GM12878 (cell line): ENCODE data around the gene SNX19. TPM values are rescaled to one million over a fixed set of nuclear protein-coding genes. Genes with fewer than 3 reads are reported as not detected.

ENCODE experiments used
- ATAC-seq: fragments of 200-7000 bp; cut with Tn5 transposase; 3 replicates; pipeline ENCODE4 v1.9.1; 2020; ENCODE audit warnings: mild to moderate bottlenecking, moderate library complexity
- BruUV-seq: library from RNA; stranded (reverse); fragments of 400-500 nt; replicated peaks from 2 replicates; lab custom pipeline; 2021; lab: Mats Ljungman, UMichigan
- CTCF ChIA-PET: fragments of 300-600 bp; sonication (Branson Sonifier 250); formaldehyde crosslinking; extraction: SDS; loops from one replicate; lab custom pipeline; 2021; ENCODE audit warnings: inconsistent platforms; lab: Yijun Ruan, JAX
- POLR2A ChIA-PET: fragments of 350-600 bp; formaldehyde crosslinking; extraction: SDS; loops from one replicate; lab custom pipeline; 2021; ENCODE audit warnings: inconsistent platforms; lab: Charles Lee
- RAD21 ChIA-PET: fragments of 300-600 bp; sonication (Branson Sonifier 250); formaldehyde crosslinking; loops from one replicate; lab custom pipeline; 2023; ENCODE audit warnings: antibody characterized with exemption; ENCODE audit not compliant: unreplicated experiment; lab: Charles Lee
- SMC1A ChIA-PET: fragments of 300-600 bp; sonication (Branson Sonifier 250); formaldehyde crosslinking; loops from one replicate; lab custom pipeline; 2023; ENCODE audit not compliant: unreplicated experiment, uncharacterized antibody; lab: Charles Lee
- DNase-seq: peaks from one replicate; pipeline ENCODE4 v3.0.0-alpha.2; 2011; ENCODE audit warnings: low read depth, low spot score
- FAIRE-seq: peaks from 3 replicates; lab custom pipeline; 2011; peaks lifted over from hg19 to GRCh38; lab: Jason Lieb, UNC
- H2AFZ ChIP-seq: 2 replicates; pipeline ENCODE4 v1.6.0; 2011; ENCODE audit warnings: low read depth, low read length, control low read depth; ENCODE audit not compliant: control insufficient read depth
- H3K27ac ChIP-seq: 2 replicates; pipeline ENCODE4 v1.5.1; 2011; ENCODE audit warnings: control low read depth; ENCODE audit not compliant: control insufficient read depth, insufficient read depth
- H3K27me3 ChIP-seq, 2 experiments: replicated peaks in 1 of 2; 2 replicates each; pipeline versions ENCODE4 v1.6.0 to v1.6.1; 2011; ENCODE audit warnings: low read length in 1 of 2; ENCODE audit not compliant: control insufficient read depth in 2 of 2, insufficient read depth in 2 of 2
- H3K36me3 ChIP-seq, 2 experiments: 2 replicates each; pipeline ENCODE4 v1.5.1; 2011; ENCODE audit warnings: low read length in 1 of 2; ENCODE audit not compliant: control insufficient read depth in 2 of 2, insufficient read depth in 2 of 2
- H3K4me1 ChIP-seq: 2 replicates; pipeline ENCODE4 v1.6.1; 2011; ENCODE audit warnings: mild to moderate bottlenecking, low read length, moderate library complexity, mixed read lengths; ENCODE audit not compliant: control insufficient read depth, insufficient read depth
- H3K4me2 ChIP-seq: 2 replicates; pipeline ENCODE4 v1.6.0; 2011; ENCODE audit warnings: control low read depth; ENCODE audit not compliant: control insufficient read depth, insufficient read depth
- H3K4me3 ChIP-seq: fragments of 200-600 bp; sonication (generic); 2 replicates; pipeline ENCODE4 v1.5.1; 2016
- H3K79me2 ChIP-seq: 2 replicates; pipeline ENCODE4 v1.6.0; 2011; ENCODE audit warnings: low read length; ENCODE audit not compliant: control insufficient read depth, insufficient read depth
- H3K9ac ChIP-seq: 2 replicates; pipeline ENCODE4 v1.8.0; 2011; ENCODE audit warnings: low read length, control low read depth, mixed read lengths; ENCODE audit not compliant: control insufficient read depth, insufficient read depth
- H3K9me3 ChIP-seq: replicated peaks from 3 replicates; pipeline ENCODE4 v1.5.1; 2011; ENCODE audit warnings: mild to moderate bottlenecking, low read length; ENCODE audit not compliant: control insufficient read depth, insufficient read depth
- H4K20me1 ChIP-seq: 2 replicates; pipeline ENCODE4 v1.6.0; 2011; ENCODE audit not compliant: control insufficient read depth, insufficient read depth
- ASH2L ChIP-seq: fragments of 300-600, 200-600 bp; sonication (generic); IDR thresholded peaks from 2 replicates; pipeline ENCODE4 v1.6.1; 2017; ENCODE audit warnings: low read depth, mild to moderate bottlenecking, borderline replicate concordance
- BACH1 ChIP-seq: fragments of 450-650 bp; IDR thresholded peaks from 2 replicates; pipeline ENCODE4 v1.6.1; 2017; ENCODE audit warnings: mild to moderate bottlenecking, borderline replicate concordance
- CBX3 ChIP-seq: fragments of 200-600 bp; sonication (generic); IDR thresholded peaks from 2 replicates; pipeline ENCODE4 v1.6.1; 2016; ENCODE audit warnings: low read depth, borderline replicate concordance
- EP300 ChIP-seq, 2 experiments: fragments of 150-350 bp in 1 of 2; IDR thresholded peaks; 2 replicates each; pipeline ENCODE4 v1.6.1; 2011 to 2012; ENCODE audit warnings: low read depth in 2 of 2, low read length in 2 of 2, borderline replicate concordance in 1 of 2, improper control_type of control experiment in 1 of 2, inconsistent platforms in 1 of 2; ENCODE audit not compliant: control insufficient read depth in 1 of 2
- FOS ChIP-seq: IDR thresholded peaks from 3 replicates; pipeline ENCODE4 v1.6.1; 2011; ENCODE audit warnings: borderline replicate concordance; ENCODE audit not compliant: insufficient read length; ENCODE audit errors: extremely low read depth
- JUNB ChIP-seq: IDR thresholded peaks from 2 replicates; pipeline ENCODE4 v1.6.1; 2016; ENCODE audit warnings: antibody characterized with exemption, mild to moderate bottlenecking
- KAT2A ChIP-seq: conservative IDR thresholded peaks from 2 replicates; pipeline ENCODE4 v1.6.1; 2011; ENCODE audit warnings: low read depth, low read length; ENCODE audit not compliant: control insufficient read depth
- POLR2AphosphoS5 ChIP-seq: IDR thresholded peaks from 2 replicates; pipeline ENCODE4 v1.6.1; 2011; ENCODE audit warnings: mild to moderate bottlenecking, low read length, inconsistent platforms
- WRNIP1 ChIP-seq: IDR thresholded peaks from 2 replicates; pipeline ENCODE4 v1.6.1; 2011; ENCODE audit warnings: low read depth, low read length, improper control_type of control experiment, borderline replicate concordance
- YY1 ChIP-seq: IDR thresholded peaks from 2 replicates; pipeline ENCODE4 v1.6.1; 2011; ENCODE audit warnings: low read depth, mild to moderate bottlenecking, low read length
- WGBS: methylation state at CpG from one replicate; pipeline ENCODE4 v1.1.6; 2016; ENCODE audit warnings: low lambda C conversion rate; ENCODE audit not compliant: insufficient replicate concordance, insufficient coverage; ENCODE audit errors: missing lambda C conversion rate; 5-methylcytosine and 5-hydroxymethylcytosine counted together
- in situ Hi-C: fragments of 300-500 bp; cut with MboI; formaldehyde crosslinking; loops from 9 replicates; pipeline ENCODE4 v1.14.3; 2018; ENCODE audit warnings: mixed read lengths
- intact Hi-C: fragments of 100-400 bp; cut with micrococcal nuclease; formaldehyde crosslinking; loops from one replicate; pipeline ENCODE4 v1.14.2; 2022; ENCODE audit not compliant: unreplicated experiment
- polyA plus RNA-seq, 11 experiments: library from polyadenylated mRNA; depleted of rRNA in 4 of 11; unstranded in 6 of 11; stranded (reverse) in 5 of 11; fragments of >200 nt; fragmentation: Nextera tagmentation in 4 of 11; fragmentation: Illumina TruSeq in 1 of 11; extraction: Ambion mirVana in 4 of 11; extraction: Trizol in 1 of 11; gene quantifications; 1 replicate in 1 of 11; 2 replicates in 10 of 11; pipeline versions ENCODE4 v1.2.1 to v1.2.3, GENCODE V29; 2011 to 2016; ENCODE audit warnings: inconsistent platforms in 2 of 11, missing spikeins in 2 of 11, low read depth in 1 of 11
- total RNA-seq, 4 experiments: library from RNA; depleted of rRNA in 3 of 4; stranded (reverse); fragments of >200 nt in 3 of 4; fragmentation: Illumina TruSeq in 1 of 4; extraction: Trizol in 1 of 4; gene quantifications; 2 replicates each; pipeline versions ENCODE4 v1.2.1 to v1.2.3, GENCODE V29; 2013 to 2021
- TF ChIP-seq, protein P1 (sequence below): fragments of 450-650 bp; IDR thresholded peaks from 2 replicates; pipeline ENCODE4 v1.6.1; 2014; ENCODE audit warnings: mild to moderate bottlenecking
- TF ChIP-seq, protein P2 (sequence below): fragments of 450-650 bp; IDR thresholded peaks from 2 replicates; pipeline ENCODE4 v1.6.1; 2017; ENCODE audit warnings: low read depth, mild to moderate bottlenecking, moderate library complexity

The SNX19 gene
- total and polyA plus RNA-seq, 10 of the 15 experiments (the other 5 are each of a cell fraction or from before 2014, with no cell fraction given): 3.0 to 46.9 (median 30.4) TPM

DNA sequence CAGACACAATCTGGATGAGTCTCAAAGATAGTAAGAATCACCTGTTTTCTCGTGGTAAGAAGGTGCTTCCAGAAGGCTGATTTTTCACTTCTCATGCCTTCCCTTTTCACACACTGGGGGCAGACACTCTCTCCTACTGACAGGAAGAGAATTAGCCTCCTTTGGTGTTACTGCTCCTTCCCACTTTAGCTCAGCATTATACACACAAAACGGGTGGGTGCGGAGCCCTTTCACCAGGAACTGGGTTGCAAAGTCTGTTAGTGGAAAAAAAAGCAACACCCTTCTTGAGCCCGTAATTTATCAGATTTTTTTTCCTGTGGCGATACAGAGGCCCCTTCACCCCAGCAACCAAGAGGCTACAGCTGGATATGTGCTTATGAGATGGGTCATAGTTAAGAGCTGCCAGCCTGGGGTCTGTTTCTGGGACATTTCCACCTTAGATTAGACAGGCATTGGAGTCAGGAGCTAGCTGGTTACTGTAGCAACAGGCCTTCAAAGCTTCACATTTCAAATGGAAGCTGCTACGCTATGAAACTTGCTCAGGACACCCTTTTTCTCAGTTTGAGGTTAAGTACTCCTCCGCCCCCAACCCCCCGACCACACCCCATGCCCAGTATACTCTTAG lies 48.1 kb downstream of the SNX19 start:
- BruUV-seq: no TSS peak
- H4K20me1 ChIP-seq: no peaks in the 10 kb centered on the region
- ChIA-PET POLR2A (no interaction called here), CTCF (interaction anchor here (0.6 to 3.9 kb wide), 4 partner anchors 27 to 436 kb away, joined by 3 to 23 read pairs (median 4); partner anchors contain the start of gene SNX19), SMC1A (interaction anchor here (1.4 to 1.7 kb wide), 2 partner anchors 28 to 434 kb away, joined by 3 to 5 read pairs; no protein-coding TSS in a partner anchor), RAD21 (interaction anchor here (1.1 kb wide), 1 partner anchor 426 kb away, joined by 3 read pairs; no protein-coding TSS in a partner anchor)
- ATAC-seq (no peak), FAIRE-seq (no peak), DNase-seq (no peak)
- no peak overlapping the region for H2AFZ ChIP-seq
- no peaks in the 10 kb centered on the region for H3K9me3 ChIP-seq
- no peaks in the 10 kb centered on the region for H3K79me2 ChIP-seq
- no peaks in the 10 kb centered on the region for H3K27me3 ChIP-seq
- TF ChIP-seq JUNB: no peak
- no peak for TF ChIP-seq EP300 (IDR thresholded peaks at IDR 0.05; ENCODE audit: borderline replicate concordance in 1 of 2, control insufficient read depth in 1 of 2, low read depth in 2 of 2, low read length in 2 of 2)
- TF ChIP-seq, protein P1, sequence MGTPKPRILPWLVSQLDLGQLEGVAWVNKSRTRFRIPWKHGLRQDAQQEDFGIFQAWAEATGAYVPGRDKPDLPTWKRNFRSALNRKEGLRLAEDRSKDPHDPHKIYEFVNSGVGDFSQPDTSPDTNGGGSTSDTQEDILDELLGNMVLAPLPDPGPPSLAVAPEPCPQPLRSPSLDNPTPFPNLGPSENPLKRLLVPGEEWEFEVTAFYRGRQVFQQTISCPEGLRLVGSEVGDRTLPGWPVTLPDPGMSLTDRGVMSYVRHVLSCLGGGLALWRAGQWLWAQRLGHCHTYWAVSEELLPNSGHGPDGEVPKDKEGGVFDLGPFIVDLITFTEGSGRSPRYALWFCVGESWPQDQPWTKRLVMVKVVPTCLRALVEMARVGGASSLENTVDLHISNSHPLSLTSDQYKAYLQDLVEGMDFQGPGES: no peak
- H3K36me3 ChIP-seq: 0 out of 4 replicates have a peak, but pooled peaks cover 0 to 5% of the 10 kb centered on the region in 2 experiments
- H3K4me1 ChIP-seq: no peaks in the 10 kb centered on the region
- H3K27ac ChIP-seq: no peak overlapping the region
- no peak overlapping the region for H3K4me2 ChIP-seq
- H3K4me3 ChIP-seq: no peak overlapping the region
- H3K9ac ChIP-seq: no peak overlapping the region
- intact Hi-C loops (no loop called here), in situ Hi-C loops (loop anchor here (10.0 kb wide), 1 partner anchor 433 kb away; no protein-coding TSS in a partner anchor)
- 80% methylated on average over 8 of the region's 8 CpGs for WGBS

DNA sequence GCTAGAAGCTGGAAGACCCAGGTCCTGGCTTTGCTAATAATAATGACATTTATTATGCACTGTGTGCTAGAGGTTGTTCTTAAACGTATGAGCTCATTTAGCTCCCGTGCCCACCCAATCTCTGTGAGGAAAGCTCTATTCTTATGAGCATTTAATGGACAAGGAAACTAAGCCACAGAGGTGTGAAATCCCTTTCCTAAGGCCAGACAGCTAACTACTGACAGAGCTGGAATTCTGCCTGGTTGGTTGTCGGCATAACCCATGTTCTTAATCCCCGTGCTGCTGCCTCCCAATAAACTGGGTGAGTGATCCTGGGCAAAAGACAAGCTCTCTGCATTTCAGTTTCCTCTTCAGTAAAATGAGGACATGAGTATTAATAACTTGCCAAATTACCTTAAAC lies 49.4 kb downstream of the SNX19 start:
- WGBS: 92% methylated on average over 4 of the region's 4 CpGs
- ATAC-seq (no peak), FAIRE-seq (no peak), DNase-seq (no peak)
- no peak overlapping the region for H3K9ac ChIP-seq
- CTCF ChIA-PET: interaction anchor here (0.7 to 11.8 kb wide), 4 partner anchors 429 to 654 kb away, joined by 3 to 295 read pairs (median 4); no protein-coding TSS in a partner anchor
- H3K4me3 ChIP-seq: no peak overlapping the region
- H3K4me1 ChIP-seq: no peaks in the 10 kb centered on the region
- H4K20me1 ChIP-seq: no peaks in the 10 kb centered on the region
- no TSS peak for BruUV-seq
- no peak for TF ChIP-seq BACH1
- TF ChIP-seq WRNIP1: no peak
- no peak for TF ChIP-seq KAT2A
- TF ChIP-seq FOS: no peak
- TF ChIP-seq, protein P2, sequence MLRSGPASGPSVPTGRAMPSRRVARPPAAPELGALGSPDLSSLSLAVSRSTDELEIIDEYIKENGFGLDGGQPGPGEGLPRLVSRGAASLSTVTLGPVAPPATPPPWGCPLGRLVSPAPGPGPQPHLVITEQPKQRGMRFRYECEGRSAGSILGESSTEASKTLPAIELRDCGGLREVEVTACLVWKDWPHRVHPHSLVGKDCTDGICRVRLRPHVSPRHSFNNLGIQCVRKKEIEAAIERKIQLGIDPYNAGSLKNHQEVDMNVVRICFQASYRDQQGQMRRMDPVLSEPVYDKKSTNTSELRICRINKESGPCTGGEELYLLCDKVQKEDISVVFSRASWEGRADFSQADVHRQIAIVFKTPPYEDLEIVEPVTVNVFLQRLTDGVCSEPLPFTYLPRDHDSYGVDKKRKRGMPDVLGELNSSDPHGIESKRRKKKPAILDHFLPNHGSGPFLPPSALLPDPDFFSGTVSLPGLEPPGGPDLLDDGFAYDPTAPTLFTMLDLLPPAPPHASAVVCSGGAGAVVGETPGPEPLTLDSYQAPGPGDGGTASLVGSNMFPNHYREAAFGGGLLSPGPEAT: no peak
- TF ChIP-seq ASH2L: no peak
- TF ChIP-seq CBX3: no peak
- TF ChIP-seq POLR2AphosphoS5: no peak
- no peak for TF ChIP-seq YY1
- H3K27ac ChIP-seq: no peak overlapping the region
- no peaks in the 10 kb centered on the region for H3K79me2 ChIP-seq
- H3K4me2 ChIP-seq: no peak overlapping the region
- no peaks in the 10 kb centered on the region for H3K27me3 ChIP-seq
- in situ Hi-C loops: loop anchor here (10.0 kb wide), 1 partner anchor 432 kb away; no protein-coding TSS in a partner anchor
- POLR2A ChIA-PET: no interaction called here
- no peaks in the 10 kb centered on the region for H3K9me3 ChIP-seq
- intact Hi-C loops: no loop called here
- 0 out of 4 replicates have a peak, but pooled peaks cover 0 to 4% of the 10 kb centered on the region in 2 experiments for H3K36me3 ChIP-seq
- SMC1A ChIA-PET: interaction anchor here (0.7 to 1.6 kb wide), 4 partner anchors 28 to 654 kb away, joined by 3 to 7 read pairs (median 3); no protein-coding TSS in a partner anchor
- H2AFZ ChIP-seq: no peak overlapping the region
- RAD21 ChIA-PET: interaction anchor here (0.8 kb wide), 1 partner anchor 436 kb away, joined by 5 read pairs; no protein-coding TSS in a partner anchor
